HG02763 (cell line): ENCODE measurements around the gene LGI2.
"Not testable (repeated sequence)": the region's sequence is repeated elsewhere in the genome, so short reads cannot be mapped to it uniquely, and the experiment has no call there.

Experiments
- ATAC-seq: cut with Tn5 transposase; IDR thresholded peaks from one replicate; pipeline ENCODE4 v1.9.1; 2021; ENCODE audit warnings: mild to moderate bottlenecking, moderate library complexity; ENCODE audit not compliant: unreplicated experiment

Gene LGI2, protein sequence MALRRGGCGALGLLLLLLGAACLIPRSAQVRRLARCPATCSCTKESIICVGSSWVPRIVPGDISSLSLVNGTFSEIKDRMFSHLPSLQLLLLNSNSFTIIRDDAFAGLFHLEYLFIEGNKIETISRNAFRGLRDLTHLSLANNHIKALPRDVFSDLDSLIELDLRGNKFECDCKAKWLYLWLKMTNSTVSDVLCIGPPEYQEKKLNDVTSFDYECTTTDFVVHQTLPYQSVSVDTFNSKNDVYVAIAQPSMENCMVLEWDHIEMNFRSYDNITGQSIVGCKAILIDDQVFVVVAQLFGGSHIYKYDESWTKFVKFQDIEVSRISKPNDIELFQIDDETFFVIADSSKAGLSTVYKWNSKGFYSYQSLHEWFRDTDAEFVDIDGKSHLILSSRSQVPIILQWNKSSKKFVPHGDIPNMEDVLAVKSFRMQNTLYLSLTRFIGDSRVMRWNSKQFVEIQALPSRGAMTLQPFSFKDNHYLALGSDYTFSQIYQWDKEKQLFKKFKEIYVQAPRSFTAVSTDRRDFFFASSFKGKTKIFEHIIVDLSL

GRCh38 chr4:25030277-25031076 lies at the start of gene LGI2:
Gene LGI2 (minus strand): TSS chr4:25030946. CDS start chr4:25030693, 253 bp downstream.
- no peak for ATAC-seq

DNA sequence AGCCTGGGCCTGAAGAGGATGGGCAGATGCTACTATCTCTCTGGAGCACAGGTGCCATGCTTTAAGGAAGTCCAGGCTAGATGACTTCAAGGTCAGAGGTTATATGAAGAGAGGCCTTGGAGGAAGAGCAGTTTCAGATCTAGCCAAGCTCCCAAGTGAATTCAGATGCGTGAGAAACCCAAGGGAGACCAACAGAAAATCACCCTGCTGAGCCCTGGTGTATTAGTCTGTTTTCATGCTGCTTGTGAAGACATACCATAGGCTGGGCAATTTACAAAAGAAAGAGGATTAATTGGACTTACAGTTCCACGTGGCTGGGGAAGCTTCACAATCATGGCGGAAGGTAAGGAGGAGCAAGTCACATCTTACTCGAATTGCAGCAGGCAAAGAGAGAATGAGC lies 47.8 kb upstream of the LGI2 start:
- ATAC-seq: no peak

DNA sequence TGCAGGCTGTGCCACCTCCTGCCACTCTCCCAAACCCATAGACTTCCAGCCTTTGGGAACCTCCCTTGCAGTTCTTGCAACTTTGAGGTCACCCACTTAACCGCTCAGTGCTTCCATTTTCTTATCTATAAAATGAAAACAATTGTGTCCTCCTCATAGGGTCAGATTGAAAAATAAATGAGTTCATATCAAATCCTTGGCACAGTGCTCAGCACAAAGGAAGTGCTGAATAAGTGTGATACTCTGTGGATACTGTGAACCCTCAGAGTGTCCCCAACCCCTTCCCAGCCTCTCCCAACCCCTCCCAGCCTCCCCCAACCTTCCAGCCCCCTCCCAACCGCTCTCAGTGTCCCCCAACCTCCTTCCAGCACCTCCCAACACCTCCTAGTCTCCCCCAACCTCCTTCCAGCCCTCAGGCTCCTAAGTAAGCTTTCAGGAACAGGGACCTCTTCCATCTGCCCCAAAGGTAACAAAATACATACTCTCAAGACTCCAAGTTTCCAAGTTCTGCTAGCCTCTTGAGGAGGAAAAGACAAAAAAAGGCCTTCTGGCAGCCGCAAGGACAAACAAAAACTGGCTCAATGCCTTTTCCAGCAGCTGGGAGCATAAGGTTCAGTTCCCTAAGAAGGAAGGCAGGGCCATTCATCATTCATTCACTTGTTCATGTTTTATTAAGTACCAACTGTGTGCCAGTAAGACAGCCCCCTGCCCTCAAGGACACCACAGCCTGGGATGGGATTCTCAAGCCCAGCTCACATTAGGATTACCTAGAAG lies 46.1 kb upstream of the LGI2 start:
- no peak for ATAC-seq

DNA sequence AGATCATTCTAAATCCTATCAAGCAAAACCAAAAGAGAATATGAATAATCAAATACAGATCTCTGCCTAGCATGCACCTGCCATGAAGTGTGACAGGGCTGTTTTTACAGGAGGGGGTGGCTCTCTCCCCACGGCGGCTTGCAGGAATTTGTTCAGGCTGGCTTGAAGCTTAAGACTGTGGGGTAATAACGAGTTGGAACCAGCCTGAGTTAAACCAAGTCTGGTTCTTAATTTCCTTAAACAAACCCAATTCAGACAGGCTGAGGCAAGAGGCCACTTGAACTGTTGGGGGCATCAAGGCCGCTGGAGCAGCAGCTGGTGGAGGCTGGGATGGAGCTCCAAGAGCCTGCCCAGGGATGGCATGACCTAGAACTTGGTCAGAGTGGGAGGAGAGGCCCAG lies 45.1 kb upstream of the LGI2 start:
- ATAC-seq: no peak

- no peak for ATAC-seq
These were observed 44.4 kb upstream of the LGI2 start for GRCh38 chr4:25075129-25075528.

- no peak for ATAC-seq
These were observed 39.8 kb upstream of the LGI2 start for GRCh38 chr4:25070545-25070944.

DNA sequence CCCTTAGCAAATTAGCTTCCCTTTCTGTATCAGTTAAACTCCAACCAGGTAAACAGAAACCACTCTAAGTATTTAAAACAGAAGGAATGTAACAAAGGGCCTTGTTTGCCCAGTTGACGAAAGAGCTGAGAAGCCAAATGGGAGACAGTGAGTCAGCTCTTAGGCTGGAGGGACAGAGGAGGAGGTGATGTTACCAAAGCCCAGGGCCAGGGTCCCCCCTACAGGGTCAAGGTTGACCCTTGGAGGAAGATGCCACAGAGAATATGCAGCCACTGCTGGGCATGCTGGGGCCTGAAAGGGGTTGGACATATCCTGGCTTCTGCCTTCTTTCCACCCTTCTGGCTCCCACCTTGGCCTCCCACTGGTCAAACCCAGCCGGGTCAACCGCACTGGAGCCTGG lies 38.3 kb upstream of the LGI2 start:
- no peak for ATAC-seq

- ATAC-seq: no peak
These were observed 37.6 kb upstream of the LGI2 start for GRCh38 chr4:25068386-25068785.

- no peak for ATAC-seq
These were observed 35.3 kb upstream of the LGI2 start for GRCh38 chr4:25065932-25066590.

DNA sequence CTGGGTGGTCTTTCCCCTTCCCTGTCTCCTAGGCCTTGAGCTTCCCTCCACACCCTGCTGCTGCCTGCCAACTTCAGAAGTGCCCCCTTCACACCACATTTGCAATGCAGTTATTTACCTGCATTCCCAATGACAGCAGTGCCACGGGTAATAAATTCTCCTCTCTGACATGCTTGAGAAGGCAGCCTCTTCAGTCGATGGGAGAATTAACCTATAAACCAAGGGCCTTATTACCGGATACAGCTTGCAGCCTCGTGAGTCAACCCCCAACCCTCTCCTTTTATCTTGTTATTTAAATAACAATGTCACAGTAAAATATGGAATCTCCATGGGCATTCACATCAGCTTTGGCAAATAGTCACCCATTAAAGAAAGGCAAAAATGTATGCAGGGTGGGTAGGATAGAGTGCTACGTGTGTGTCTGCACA lies 34.7 kb upstream of the LGI2 start:
- no peak for ATAC-seq

DNA sequence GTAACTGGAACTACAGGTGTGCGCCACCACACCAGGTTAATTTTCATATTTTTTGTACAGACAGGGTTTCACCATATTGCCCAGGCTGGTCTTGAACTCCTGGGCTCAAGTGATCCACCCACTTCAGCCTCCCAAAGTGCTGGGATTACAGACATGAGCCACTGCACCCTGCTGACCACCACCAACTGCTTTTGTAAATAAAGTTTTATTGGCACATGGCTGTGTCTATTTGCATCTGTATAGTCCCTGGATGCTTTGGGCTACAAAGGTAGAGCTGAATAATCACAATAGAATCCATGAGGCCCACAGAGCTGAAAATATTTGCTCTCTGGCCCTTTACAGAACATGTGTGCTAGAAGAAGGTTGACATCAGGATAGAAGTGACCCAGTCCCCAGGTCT lies 33.7 kb upstream of the LGI2 start:
- not testable (repeated sequence) for ATAC-seq

- ATAC-seq: no peak
These were observed 32.4 kb upstream of the LGI2 start for GRCh38 chr4:25063116-25063515.

GRCh38 chr4:25062098-25062497 lies 31.4 kb upstream of the LGI2 start:
- no peak for ATAC-seq

- ATAC-seq: no peak
These were observed 30.9 kb upstream of the LGI2 start for GRCh38 chr4:25061602-25062001.

DNA sequence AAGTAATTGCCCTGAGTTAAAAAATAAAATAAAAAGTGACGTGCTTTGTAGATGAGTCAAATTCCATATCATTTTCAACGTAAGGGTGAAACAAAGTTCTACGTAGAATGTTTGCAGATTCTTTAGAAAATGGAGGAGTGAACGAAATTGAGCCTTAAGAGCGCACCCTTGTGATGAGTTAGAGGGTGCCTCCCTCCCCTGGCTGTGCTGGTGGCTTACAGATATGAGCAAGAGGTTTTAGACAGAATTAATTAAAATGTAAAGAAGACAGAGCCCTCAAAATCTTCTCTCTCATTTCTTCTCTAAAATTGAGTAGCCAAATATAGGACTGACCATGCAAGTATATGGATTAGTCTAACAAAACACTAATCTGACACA lies 30.2 kb upstream of the LGI2 start:
- no peak for ATAC-seq

DNA sequence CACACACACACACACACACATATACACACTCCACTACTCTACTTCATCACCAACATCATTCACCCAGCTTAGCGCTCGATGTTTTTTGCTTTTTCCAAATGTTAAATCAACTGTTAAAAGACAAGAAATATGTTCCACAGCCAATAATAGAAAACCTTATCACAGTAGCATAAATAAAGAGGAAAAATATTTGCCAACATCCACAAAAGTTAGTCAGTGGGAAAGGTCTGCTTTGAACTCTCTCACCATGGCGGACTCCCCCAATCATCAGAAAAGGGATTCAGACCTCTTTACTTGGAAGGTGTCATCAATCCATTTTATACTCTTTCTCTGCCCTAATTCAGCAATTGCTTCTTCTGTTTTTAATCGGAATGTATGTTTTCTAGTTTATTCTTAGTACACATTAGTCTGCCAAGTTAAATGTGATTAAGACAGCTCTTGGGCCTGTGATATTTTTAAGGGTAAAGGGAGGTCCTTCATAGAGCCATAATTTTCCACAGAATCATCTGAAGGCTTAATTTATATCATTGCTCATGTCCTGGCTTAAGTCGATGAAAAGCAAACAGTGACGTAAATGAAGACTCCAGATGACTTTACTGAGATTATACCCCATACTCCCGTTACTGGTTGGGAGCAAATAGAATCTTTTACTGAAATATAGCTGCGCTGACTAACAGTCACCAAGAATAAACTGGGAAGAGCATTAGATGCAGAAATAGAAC lies 29.7 kb upstream of the LGI2 start:
- ATAC-seq: no peak

DNA sequence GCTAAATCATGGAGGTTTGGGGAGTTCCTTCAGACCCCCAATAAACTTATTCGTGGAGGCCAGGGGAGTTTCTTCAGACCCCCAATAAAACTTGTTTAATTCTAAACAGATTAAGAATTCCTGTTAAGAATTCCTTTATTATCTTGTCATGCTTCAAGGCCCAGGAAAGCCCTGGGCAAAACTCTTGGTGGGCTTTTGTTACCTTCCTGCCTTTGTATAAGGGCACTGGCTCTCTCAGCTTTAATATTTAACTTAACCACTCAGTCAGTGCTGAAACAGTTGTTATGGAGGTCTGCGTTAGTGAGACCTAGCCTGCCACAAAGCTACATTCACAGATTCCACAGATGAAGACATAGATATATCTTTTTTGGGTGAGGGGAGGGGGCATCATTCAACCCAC lies 29.0 kb upstream of the LGI2 start:
- ATAC-seq: no peak

- no peak for ATAC-seq
These were observed 28.1 kb upstream of the LGI2 start for GRCh38 chr4:25058796-25059195.

DNA sequence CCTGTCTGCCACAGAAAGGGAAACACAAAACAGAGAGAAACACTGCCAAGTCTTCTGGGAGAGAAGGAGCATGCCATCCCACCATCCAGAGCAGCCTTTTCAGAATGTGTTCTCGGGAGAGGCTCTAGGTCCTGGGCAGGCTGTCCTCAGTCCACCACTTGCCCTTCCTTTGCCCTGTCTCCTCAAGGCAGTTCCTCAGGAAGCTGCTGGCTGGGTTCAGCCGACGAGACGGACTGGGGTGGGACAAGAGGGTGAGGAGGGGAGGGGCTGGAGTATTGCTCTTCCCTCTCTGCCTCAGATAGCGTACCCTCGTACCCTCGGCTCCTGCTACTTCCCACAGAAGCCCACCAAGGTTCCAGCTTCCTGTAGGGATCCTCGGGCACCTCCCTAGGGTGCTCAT lies 26.6 kb upstream of the LGI2 start:
- ATAC-seq: no peak

DNA sequence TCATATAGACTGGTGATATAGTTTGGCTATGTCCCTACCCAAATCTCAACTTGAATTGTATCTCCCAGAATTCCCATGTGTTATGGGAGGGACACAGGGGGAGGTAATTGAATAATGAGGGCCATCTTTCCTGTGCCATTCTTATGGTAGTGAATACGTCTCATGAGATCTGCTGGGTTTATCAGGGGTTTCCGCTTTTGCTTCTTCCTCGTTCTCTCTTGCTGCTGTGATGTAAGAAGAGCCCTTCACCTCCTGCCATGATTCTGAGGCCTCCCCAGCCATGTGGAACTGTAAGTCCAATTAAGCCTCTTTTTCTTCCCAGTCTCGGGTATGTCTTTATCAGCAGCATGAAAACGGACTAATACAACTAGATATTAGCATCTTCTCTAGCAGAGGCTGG lies 21.3 kb upstream of the LGI2 start:
- ATAC-seq: not testable (repeated sequence)
